Measurements from ENCODE around the gene NEURL1.
"Not testable (repeated sequence)": the region's sequence is repeated elsewhere in the genome, so short reads cannot be mapped to it uniquely, and the experiment has no call there.

The NEURL1 gene

GRCh38 chr10:103478671-103479070 lies 14.8 kb upstream of the NEURL1 start:
- DNase-seq (ENCODE audit: low read depth): no peak
- no peak for TF ChIP-seq CTCF (IDR thresholded peaks at IDR 0.05; ENCODE audit: control insufficient read depth, insufficient read depth, low read depth, low read length, missing control alignments)
- H3K4me3 ChIP-seq (ENCODE audit: control insufficient read depth, low read depth, low read length): no peak overlapping the region

GRCh38 chr10:103479135-103479534 lies 14.4 kb upstream of the NEURL1 start, which contains the start of gene CALHM3:
Gene CALHM3, minus strand, starts transcription at chr10:103479240. Its CDS starts 208 bp downstream, at chr10:103479032.
- H3K4me3 ChIP-seq (ENCODE audit: control insufficient read depth, low read depth, low read length): no peak within 1 kb of the TSS
- DNase-seq (ENCODE audit: low read depth): no peak
- no peak for TF ChIP-seq CTCF (IDR thresholded peaks at IDR 0.05; ENCODE audit: control insufficient read depth, insufficient read depth, low read depth, low read length, missing control alignments)

GRCh38 chr10:103480521-103480920 lies 13.0 kb upstream of the NEURL1 start:
- TF ChIP-seq CTCF (IDR thresholded peaks at IDR 0.05; ENCODE audit: control insufficient read depth, insufficient read depth, low read depth, low read length, missing control alignments): no peak
- no peak for DNase-seq (ENCODE audit: low read depth)
- H3K4me3 ChIP-seq (ENCODE audit: control insufficient read depth, low read depth, low read length): no peak overlapping the region

GRCh38 chr10:103481974-103482531 lies 11.5 kb upstream of the NEURL1 start:
- DNase-seq (ENCODE audit: low read depth): peak; percentile 32
- no peak overlapping the region for H3K4me3 ChIP-seq (ENCODE audit: control insufficient read depth, low read depth, low read length)
- TF ChIP-seq CTCF (IDR thresholded peaks at IDR 0.05; ENCODE audit: control insufficient read depth, insufficient read depth, low read depth, low read length, missing control alignments): peak; percentile 75

GRCh38 chr10:103486635-103487409 lies 6.7 kb upstream of the NEURL1 start:
- not testable (repeated sequence) for DNase-seq (ENCODE audit: low read depth)

GRCh38 chr10:103487410-103487708 lies 6.1 kb upstream of the NEURL1 start:
- TF ChIP-seq CTCF (IDR thresholded peaks at IDR 0.05; ENCODE audit: control insufficient read depth, insufficient read depth, low read depth, low read length, missing control alignments): no peak
- no peak for DNase-seq (ENCODE audit: low read depth)
- no peak overlapping the region for H3K4me3 ChIP-seq (ENCODE audit: control insufficient read depth, low read depth, low read length)

More at GRCh38 chr10:103486635-103487409, 6.7 kb upstream of the NEURL1 start:
- not testable (repeated sequence) for H3K4me3 ChIP-seq (ENCODE audit: control insufficient read depth, low read depth, low read length)

- TF ChIP-seq CTCF (IDR thresholded peaks at IDR 0.05; ENCODE audit: control insufficient read depth, insufficient read depth, low read depth, low read length, missing control alignments): no peak
- no peak for DNase-seq (ENCODE audit: low read depth)
- H3K4me3 ChIP-seq (ENCODE audit: control insufficient read depth, low read depth, low read length): no peak overlapping the region
These were observed 2.6 kb upstream of the NEURL1 start for GRCh38 chr10:103490986-103491314.
